ENCODE results near the gene SMCR8. TPM values are rescaled to one million over a fixed set of nuclear protein-coding genes. Genes with fewer than 3 reads are reported as not detected.

SMCR8 gene
- total RNA-seq = 18.1 and 28.1 TPM in 2 replicates

GRCh38 chr17:18314731-18315561 lies at the start of gene SMCR8, which contains the start of gene TOP3A:
Gene SMCR8 (plus strand): TSS chr17:18315293. CDS start chr17:18315790, 497 bp downstream.
Gene TOP3A (minus strand): TSS chr17:18314994. CDS start chr17:18314778, 216 bp downstream.

GRCh38 chr17:18363101-18364049 lies 48.3 kb downstream of the SMCR8 start, which contains the start of gene SHMT1:
Gene SHMT1 (minus strand): TSS chr17:18363550. CDS start chr17:18355981, 7,569 bp downstream.

Other genes starting within 250 kb of the SMCR8 start
- gene DRG2, start 227.3 kb upstream of the SMCR8 start, total RNA-seq = 31.2 and 40.7 TPM in 2 replicates
- 1.2 and 1.3 TPM in 2 replicates for gene MYO15A, start 206.5 kb upstream of the SMCR8 start, total RNA-seq
- 129 TPM in 2 replicates for gene ALKBH5, start 131.5 kb upstream of the SMCR8 start, total RNA-seq
- gene LLGL1, start 89.7 kb upstream of the SMCR8 start, total RNA-seq = 49.6 and 50.1 TPM in 2 replicates
- 175 and 363 TPM in 2 replicates for gene FLII, start 56.6 kb upstream of the SMCR8 start, total RNA-seq
- 19.9 and 20.5 TPM in 2 replicates for gene MIEF2, start 54.6 kb upstream of the SMCR8 start, total RNA-seq
- gene TOP3A, start 299 bp upstream of the SMCR8 start, total RNA-seq = 26.4 and 33.2 TPM in 2 replicates
- 3.9 and 6.8 TPM in 2 replicates for gene SHMT1, start 48.3 kb downstream of the SMCR8 start, total RNA-seq
- not detected in 2 replicates for gene EVPLL, start 62.5 kb downstream of the SMCR8 start, total RNA-seq
- gene LGALS9C, start 161.5 kb downstream of the SMCR8 start, total RNA-seq = not detected in 2 replicates